DMS53 (cell line): ENCODE data around the gene GSTA1.
"Not testable (repeated sequence)": the region's sequence is repeated elsewhere in the genome, so short reads cannot be mapped to it uniquely, and the experiment has no call there.

Experiments
- DNase-seq: peaks from one replicate; lab custom pipeline; 2025; lab: John Stamatoyannopoulos, UW

The GSTA1 gene

DNA sequence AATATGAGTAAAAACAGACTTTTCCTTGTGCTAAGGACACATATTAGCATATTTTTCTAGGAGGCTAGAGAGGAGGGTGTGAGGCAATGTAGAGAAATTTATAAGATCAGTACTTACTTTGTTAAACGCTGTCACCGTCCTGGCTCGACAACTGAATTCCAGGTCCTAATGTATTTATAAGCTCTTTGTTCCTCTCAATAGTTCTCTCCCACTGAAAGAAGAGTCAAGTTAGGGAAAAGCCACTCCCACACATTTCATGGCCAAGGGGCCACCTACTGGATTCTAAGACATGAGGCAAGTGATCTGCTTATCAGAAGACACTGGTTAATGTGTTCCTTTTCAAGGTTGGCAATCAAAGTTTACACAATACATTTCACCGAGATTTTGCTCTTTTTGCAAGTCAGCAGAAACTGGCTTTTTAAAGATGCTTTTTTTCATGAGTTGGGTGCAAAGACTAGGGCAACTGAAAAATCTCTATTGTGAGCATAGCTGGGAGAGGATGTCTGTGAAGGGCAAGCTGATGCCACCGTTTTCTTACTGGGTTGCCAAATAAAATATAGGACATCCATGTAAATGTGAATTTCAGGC is at the start of gene GSTA1:
Gene GSTA1 (minus strand): TSS at position 149 of the 588 bp plus-strand sequence. CDS start 4,549 bp downstream, outside the sequence.
- not testable (repeated sequence) for DNase-seq

DNA sequence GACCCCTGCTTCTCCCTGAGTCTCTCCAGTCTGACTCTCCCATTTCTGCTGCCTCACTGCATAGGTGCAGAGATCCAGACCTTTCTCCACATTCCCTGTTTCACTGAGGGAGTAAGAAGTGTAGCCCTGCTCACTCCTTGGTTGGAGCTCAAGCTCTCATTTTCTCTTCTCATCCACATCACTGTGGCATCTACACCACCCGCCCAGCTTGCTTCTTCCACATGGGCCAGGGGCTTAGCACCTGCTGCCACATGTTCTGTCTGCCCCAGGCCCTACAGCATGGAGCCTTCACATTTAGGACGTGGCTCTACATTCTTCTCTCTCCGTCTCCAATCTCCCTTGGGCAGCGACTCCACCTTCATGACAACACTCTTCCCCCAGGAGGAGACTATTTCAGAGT is 45.5 kb upstream of the GSTA1 start:
- DNase-seq: no peak

DNA sequence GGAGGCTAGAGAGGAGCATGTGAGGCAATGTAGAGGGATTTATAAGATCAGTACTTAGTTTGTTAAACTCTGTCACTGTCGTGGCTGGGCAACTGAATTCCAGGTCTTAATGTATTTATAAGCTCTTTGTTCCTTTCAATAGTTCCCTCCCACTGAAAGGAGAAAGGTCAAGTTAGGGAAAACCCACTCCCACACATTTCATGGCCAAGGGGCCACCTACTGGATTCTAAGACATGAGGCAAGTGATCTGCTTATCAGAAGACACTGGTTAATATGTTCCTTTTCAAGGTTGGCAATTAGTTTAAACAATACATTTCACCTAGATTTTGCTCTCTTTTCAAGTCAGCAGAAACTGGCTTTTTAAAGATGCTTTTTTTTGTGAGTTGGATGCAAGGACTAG is 42.4 kb upstream of the GSTA1 start:
- no peak for DNase-seq

DNA sequence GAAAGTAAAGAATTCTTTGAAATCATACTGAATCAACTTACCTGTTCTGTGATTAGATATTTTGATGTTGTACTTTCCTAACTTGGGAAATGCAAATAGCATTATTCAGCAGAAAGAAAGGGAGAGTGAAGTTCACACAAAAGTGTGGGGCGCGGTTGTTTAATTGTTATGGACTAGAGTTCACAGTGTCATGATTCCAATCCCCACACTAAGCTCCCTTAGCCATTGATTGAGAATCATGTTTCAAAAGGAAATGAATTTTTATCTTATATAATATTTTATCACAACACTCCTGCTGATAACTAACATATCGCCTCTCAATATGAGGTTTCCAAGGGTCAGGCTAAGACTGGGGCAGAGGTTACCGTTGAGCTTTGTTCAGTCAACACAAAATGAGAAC is 40.0 kb upstream of the GSTA1 start:
- DNase-seq: no peak

DNA sequence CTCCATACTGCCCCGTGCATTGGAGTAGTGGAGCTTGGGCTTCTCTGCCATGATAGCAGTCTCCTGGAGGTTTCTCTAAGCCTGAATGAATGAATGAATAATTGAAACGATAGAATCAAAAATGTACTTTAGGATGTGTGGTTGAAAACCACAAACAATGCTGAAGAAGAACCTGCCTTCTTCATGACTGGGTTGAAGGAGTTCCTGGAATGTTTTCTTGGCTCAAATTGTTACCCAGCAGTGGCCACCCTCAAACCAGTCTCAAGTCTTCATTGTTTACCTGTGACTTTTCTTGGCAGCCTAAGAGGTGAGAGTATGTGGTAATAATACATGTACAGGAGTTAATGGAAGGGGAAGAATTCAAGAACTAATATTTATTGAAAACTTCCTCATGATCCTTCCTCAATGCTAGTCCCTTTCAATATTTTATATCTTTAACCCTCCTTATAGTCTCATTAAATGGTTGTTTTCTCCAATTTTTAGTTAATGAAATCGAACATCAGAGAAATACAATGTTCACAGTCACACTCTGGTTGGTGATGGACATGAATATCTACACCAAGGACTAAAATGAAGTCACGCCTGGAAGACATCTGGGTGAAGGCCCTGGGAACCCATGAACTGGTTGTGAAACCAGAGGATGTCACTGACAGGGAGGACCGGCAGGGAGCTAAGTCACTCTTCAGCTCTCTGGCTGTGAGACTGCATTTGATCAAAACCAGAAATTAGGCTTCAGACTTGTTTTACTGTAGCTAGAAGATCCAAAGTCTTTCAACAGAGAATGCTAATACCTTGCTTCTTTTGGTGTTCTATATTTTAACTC is 37.4 kb upstream of the GSTA1 start, which contains the start of gene GSTA5:
Gene GSTA5 (minus strand): TSS at position 51 of the 823 bp plus-strand sequence.
- DNase-seq: no peak

DNA sequence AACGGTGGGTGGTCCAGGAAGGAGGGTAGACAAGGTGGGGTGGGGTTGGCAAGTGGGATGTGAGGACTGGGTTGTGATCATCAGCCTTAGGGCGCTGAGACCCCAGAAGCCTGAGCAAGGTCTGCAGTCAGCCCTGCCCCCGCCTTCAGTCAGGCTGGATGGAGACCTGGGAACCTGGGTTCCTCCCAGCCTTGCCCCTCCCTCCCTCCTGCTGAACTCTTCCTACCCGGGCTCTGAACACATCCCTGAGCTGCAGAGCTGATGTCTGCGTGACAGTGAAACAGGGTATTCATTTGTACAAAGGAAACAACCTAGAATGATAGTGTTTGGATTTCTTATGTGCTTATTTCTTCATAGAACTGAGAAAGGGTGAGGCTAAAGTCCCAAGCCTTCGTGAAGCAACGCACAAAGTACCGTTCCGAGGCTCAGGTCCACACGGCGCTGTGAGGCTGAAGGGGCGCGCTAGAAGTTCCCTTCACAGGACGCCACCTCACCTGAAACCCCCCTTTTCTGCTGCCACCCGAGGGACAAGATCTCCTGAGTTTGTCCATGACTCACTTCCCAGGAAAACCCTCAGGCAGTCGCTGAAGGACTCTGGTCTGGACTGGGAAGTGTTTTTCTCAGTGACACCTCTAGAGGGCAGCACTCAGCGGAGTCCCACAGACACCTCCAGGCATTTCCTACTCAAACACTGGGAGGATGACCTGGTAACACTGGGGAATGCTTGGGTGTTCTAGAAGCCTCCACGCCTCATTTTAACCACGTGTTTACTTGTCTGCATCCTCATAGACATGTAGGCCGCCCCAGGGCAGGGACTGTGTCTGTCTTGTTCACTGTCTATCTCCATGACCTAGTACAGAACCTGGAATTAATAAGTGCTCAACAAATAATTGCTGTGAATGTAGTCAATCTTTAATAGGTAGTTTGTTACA is 35.8 kb upstream of the GSTA1 start:
- DNase-seq: peak; percentile 86

DNA sequence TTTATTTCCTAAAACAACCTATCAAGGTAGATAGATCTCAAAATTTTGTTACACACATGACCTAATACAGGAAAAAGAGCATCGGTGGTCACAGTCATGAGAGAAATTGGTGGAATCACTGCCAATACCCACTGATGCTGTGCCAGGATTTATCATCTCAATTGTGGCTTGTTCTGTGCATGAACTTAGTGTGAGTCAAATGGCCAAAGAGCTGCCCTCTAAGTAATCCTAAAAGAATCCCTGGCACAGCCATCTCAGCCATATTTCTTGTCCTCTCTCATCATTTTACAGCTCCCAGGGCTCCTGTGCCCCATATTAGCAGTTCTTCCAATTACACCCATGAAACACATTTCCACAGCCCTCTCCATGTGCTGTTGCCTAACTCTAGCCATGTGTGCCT is 30.9 kb upstream of the GSTA1 start:
- DNase-seq: no peak

DNA sequence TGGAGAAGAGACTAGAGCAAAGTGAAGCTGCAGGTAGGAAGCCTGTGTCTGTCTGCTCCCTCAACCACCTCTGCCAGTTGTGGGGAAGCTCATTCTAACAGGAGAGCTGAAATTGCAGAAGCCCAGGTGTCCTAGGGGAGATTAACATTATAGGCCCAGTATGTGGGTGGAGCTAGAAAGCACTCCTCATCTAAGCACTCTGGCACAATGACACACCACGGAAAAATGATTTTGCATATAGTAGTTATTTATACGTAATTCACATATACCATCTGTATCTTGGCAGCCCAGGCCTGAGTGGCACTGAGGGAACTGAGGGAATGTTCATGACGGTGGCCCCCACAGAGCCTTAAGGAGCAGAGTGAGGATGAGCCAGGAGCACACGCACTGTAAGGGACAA is 27.3 kb upstream of the GSTA1 start:
- DNase-seq: not testable (repeated sequence)

DNA sequence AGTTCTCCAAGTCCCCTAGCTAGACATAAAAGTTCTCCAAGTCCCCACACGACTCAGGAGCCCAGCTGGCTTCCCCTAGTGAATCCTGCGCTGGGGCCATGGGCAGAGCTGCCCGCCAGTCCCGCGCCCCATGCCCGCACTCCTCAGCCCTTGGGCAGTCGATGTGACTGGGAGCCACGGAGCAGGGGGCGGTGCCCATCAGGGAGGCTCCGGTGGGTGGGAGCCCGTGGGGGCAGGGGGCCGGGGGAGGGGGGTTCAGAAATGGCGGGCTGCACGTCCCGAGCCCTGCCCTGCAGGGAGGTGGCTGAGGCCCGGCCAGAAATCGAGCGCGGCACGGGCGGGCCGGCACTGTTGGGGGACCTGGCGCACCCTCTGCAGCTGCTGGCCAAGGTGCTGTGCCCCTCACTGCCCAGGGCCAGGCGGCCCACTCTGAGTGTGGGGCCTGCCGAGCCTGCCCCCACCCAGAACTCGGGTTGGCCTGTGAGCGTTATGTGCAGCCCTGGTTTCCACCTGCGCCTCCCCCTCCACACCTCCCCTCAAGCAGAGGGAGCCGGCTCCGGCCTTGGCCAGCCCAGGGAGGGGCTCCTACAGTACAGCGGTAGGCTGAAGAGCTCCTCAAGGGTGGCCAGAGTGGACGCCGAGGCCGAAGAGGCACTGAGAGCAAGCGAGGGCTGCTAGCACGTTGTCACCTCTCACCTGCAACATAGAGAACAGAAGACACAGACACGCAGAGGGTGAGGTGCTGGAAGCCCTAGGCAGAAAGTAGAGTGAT is 25.6 kb upstream of the GSTA1 start:
- no peak for DNase-seq

DNA sequence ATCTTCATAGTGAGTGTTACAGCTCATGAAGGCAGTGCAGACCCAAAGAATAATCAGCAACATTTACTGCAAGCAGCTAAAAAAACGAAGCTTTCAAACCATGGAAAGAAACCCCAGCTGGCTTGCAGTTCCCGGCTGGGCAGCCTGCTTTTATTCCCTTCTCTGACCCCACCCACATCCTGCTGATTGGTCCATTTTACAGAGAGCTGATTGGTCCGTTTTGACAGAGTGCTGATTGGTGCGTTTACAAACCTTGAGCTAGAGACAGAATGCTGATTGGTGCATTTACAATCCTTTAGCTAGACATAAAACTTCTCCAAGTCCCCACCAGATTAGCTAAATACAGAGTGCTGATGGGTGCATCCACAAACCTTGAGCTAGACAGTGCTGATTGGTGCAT is 25.0 kb upstream of the GSTA1 start:
- not testable (repeated sequence) for DNase-seq

DNA sequence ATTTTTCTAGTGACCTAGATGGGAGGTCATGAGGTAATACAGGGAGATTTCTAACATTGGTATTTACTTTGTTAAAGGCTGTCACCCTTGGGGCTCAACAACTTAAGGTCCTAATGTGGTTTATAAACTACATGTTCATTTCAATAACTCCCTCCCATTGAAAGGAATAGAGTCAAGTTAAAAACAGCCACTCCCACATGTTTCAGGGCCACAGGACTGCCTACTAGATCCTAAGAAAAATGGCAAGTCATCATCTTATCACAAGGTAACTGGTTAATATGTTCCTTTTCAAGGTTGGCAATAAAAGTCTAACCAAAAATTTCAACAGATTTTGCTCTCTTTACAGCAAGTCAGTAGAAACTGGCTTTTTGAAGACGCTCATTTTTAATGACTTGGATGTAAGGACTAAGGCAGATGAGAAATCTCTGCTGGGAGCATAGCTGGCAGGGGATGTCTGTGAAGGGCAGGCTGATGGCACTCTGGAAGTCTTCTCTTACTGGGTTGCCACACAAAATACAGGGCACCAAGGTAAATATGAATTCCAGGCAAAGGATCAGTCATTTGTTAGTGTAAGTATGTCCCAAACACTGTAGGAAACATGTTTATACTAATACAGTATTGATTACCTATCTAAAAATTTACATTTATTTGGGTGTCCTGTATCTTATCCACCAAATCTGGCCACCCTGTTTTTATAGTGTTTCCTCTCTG is 23.6 kb upstream of the GSTA1 start:
- DNase-seq: not testable (repeated sequence)

DNA sequence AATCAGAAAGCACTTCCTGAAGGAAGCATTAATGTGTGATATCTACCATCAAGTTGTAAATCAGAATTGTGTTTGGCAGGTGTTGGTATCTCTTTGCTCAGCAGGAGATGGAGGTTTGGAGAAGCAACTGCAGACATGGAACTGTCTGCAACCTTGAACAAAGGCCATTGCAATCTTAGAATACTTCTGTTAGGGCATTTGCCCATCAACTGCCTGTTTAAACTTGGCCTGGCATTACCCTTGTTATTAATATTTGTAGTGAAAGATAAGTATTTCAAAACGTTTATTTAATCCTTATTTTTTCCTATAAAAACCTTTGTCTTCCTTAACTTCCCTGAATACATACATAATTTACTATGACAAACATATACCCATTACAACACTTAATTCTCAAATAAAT is 22.9 kb upstream of the GSTA1 start:
- DNase-seq: no peak

DNA sequence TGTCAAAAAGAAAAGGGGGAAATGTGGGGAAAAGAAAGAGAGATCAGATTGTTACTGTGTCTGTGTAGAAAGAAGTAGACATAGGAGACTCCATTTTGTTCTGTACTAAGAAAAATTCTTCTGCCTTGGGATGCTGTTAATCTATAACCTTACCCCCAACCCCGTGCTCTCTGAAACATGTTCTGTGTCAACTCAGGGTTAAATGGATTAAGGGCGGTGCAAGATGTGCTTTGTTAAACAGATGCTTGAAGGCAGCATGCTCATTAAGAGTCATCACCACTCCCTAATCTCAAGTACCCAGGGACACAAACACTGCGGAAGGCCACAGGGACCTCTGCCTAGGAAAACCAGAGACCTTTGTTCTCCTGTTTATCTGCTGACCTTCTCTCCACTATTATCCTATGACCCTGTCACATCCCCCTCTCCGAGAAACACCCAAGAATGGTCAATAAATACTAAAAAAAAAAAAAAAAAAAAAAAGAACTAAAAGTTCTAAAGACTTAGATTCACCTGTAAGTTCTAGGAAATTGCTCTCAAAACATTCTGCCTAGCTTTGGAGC is 22.4 kb upstream of the GSTA1 start:
- not testable (repeated sequence) for DNase-seq

DNA sequence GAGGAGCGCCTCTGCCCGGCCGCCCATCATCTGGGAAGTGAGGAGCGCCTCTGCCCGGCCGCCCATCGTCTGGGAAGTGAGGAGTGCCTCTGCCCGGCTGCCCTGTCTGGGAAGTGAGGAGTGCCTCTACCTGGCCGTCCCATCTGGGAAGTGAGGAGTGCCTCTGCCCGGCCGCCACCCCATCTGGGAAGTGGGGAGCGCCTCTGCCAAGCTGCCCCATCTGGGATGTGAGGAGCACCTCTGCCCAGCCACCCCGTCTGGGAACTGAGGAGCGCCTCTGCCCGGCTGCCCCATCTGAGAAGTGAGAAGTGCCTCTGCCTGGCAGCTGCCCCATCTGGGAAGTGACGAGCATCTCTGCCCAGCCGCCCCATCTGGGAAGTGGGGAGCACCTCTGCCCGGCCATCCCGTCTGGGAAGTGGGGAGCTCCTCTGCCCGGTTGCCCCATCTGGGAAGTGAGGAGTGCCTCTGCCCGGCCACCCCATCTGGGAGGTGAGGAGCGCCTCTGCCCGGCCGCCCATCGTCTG is 21.7 kb upstream of the GSTA1 start:
- not testable (repeated sequence) for DNase-seq

DNA sequence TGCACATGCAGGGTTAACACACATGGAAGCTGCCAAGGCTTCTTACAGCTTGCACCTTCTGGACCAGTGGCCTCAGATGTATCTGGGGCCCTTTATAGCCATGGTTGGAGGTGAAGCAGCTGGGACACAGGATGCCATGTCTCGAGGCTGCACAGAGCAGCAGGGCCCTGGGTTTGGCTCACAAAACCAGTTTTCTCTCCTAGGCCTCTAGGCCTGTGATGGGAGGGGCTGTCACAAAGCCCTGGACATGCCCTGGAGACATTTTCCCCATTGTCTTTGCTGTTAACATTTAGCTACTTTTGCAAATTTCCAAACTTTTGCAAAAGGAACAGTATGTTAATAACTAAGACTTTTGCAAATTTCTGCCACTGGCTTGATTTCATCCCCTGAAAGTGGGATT is 18.2 kb upstream of the GSTA1 start:
- no peak for DNase-seq

DNA sequence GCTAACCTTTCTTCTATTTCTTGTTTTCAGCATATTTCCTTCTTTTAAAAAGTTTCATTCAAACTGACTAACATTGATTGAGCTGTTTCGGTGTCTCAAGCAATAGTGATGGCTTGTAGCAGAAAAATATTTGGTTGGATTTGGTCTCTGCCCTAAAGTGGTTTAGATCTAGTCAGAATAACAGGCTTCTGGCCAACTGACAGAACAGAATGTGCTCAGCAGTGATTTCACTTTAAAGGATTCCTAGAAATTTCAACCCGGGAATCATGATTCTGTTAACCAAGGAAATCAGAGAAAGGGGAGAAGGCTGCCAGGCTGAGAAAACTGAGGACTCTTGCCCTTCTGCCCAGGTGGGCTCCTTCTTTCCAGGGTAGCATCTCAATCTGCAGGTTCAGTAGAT is 16.6 kb upstream of the GSTA1 start:
- no peak for DNase-seq

DNA sequence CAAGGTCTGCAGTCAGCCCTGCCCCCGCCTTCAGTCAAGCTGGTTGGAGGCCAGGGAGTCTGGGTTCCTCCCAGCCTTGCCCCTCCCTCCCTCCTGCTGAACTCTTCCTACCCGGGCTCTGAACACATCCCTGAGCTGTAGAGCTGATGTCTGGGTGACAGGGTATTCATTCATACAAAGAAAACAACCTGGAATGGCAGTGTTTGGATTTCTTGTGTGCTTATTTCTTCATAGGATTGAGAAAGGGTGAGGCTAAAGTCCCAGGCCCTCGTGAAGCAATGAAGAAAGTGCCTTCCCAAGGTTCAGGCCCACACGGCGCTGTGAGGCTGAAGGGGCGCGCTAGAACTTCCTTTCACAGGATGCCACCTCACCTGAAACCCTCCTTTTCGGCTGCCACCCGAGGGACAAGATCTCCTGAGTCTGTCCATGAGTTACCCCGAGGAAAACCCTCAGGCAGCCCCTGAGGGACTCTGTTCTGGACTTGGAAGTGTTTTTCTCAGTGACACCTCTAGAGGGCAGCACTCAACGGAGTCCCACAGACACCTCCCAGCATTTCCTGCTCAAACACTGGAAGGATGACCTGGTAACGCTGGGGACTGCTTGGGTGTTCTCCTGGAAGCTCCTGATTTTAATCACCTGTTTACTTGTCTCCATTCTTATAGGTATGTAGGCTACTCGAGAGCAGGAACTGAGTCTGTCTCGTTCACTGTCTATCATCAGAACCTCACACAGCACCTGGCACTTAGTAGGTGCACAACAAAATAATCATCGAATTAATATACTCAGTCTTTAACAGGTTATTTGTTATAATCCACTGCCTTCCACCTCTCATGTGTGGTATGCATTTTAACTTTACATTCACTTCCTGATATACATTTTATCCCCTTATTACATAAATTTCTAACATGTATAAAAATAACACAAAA is 11.8 kb upstream of the GSTA1 start:
- DNase-seq: peak; percentile 88

DNA sequence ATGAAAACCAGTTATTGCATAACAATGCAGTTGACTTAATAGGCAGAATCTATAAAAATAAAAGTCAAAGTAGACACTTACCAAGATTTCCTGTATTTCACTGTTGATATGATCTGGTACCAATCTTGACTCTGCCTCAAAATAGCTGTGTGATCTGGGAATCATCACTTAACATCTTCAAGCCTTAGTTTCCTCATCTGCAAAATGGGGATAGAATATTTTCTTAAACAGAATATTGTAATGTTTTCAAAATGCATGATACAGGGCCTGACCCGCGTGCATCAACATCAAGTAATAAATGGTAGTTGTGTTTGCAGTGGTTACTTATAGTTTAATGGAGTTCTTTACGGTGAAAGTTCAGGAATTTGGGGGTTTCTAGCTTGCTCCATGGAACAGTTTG is 10.9 kb upstream of the GSTA1 start:
- not testable (repeated sequence) for DNase-seq

DNA sequence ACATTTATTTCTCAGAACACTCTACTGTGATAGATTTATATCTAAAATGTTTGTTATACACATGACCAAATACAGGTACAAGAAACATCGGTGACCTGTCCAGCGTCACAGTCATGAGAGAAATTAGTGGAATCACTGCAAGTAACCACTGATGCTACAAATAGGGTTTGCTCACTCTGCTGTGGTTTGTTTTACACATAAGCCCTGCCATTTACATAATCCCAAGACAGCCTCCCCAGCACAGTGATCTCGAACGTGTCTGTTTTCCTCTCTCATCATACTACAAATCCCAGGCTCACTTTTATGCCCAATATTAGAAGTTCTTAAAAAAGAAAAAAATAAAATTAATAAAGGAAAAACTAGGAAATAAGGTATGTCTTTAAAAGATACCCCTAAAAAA is 6.2 kb upstream of the GSTA1 start:
- DNase-seq: not testable (repeated sequence)
